SK-N-MC (cell line): Measurements from ENCODE around the gene CLCN3.

Source experiments
- EZH2 ChIP-seq: fragments of 200-600 bp; sonication (generic); IDR thresholded peaks from one replicate; pipeline ENCODE4 v1.6.1; 2017; ENCODE audit warnings: antibody characterized with exemption
- POLR2AphosphoS5 ChIP-seq: IDR thresholded peaks from 2 replicates; pipeline ENCODE4 v1.6.1; 2012; ENCODE audit warnings: mild to moderate bottlenecking, low read depth, low read length, borderline replicate concordance

GRCh38 chr4:169660929-169661328, 40.6 kb downstream of the CLCN3 start:
- TF ChIP-seq EZH2 (no peak), POLR2AphosphoS5 (no peak)
